ENCODE data around the gene CPEB2.

CPEB2 gene

GRCh38 chr4:15012017-15012788, 9.9 kb downstream of the CPEB2 start:
- Histone ChIP-seq H3K4me3 (ENCODE audit: low read length) (no peak overlapping the region), H3K79me2 (ENCODE audit: control insufficient read depth, low read length) (peaks cover 2% of the 10 kb centered on the region), H3K27me3 (ENCODE audit: control insufficient read depth, low read length) (no peaks in the 10 kb centered on the region), H3K9me2 (replicated peaks; ENCODE audit: control insufficient read depth, low read length) (no peaks in the 10 kb centered on the region), H3K36me3 (ENCODE audit: control insufficient read depth, low read length) (peaks cover 10% of the 10 kb centered on the region), H4K20me1 (ENCODE audit: control insufficient read depth, insufficient read depth, low read depth, low read length) (no peaks in the 10 kb centered on the region), H3K4me1 (ENCODE audit: control insufficient read depth, low read length) (peaks cover 1% of the 10 kb centered on the region), H3F3A (ENCODE audit: control insufficient read depth, insufficient read depth) (peaks cover 3% of the 10 kb centered on the region; the same call in 1 of the 2 replicates), H3K4me2 (ENCODE audit: low read length) (no peak overlapping the region), H3K9me3 (ENCODE audit: control insufficient read depth, insufficient read depth, low read length) (no peaks in the 10 kb centered on the region), H3K27ac (ENCODE audit: low read depth, low read length) (no peak overlapping the region)
- TF ChIP-seq EZH2phosphoT487 (IDR thresholded peaks at IDR 0.05; ENCODE audit: borderline replicate concordance, low read length) (no peak), CTCF (IDR thresholded peaks at IDR 0.05; ENCODE audit: low read depth, low read length, poor library complexity, severe bottlenecking) (no peak)

GRCh38 chr4:15013585-15013984, 11.3 kb downstream of the CPEB2 start:
- no peaks in the 10 kb centered on the region for H3K79me2 ChIP-seq (ENCODE audit: control insufficient read depth, low read length)

GRCh38 chr4:15015170-15015569, 12.9 kb downstream of the CPEB2 start:
- no peaks in the 10 kb centered on the region for H3F3A ChIP-seq (ENCODE audit: control insufficient read depth, insufficient read depth)
- H3K36me3 ChIP-seq (ENCODE audit: control insufficient read depth, low read length), result peaks cover 10% of the 10 kb centered on the region
- H4K20me1 ChIP-seq (ENCODE audit: control insufficient read depth, insufficient read depth, low read depth, low read length), result no peaks in the 10 kb centered on the region
- H3K27ac ChIP-seq (ENCODE audit: low read depth, low read length), result no peak overlapping the region
- H3K4me2 ChIP-seq (ENCODE audit: low read length), result no peak overlapping the region
- H3K79me2 ChIP-seq (ENCODE audit: control insufficient read depth, low read length), result no peaks in the 10 kb centered on the region
- no peaks in the 10 kb centered on the region for H3K4me1 ChIP-seq (ENCODE audit: control insufficient read depth, low read length)
- no peaks in the 10 kb centered on the region for H3K27me3 ChIP-seq (ENCODE audit: control insufficient read depth, low read length)
- no peaks in the 10 kb centered on the region for H3K9me3 ChIP-seq (ENCODE audit: control insufficient read depth, insufficient read depth, low read length)
- H3K9me2 ChIP-seq (replicated peaks; ENCODE audit: control insufficient read depth, low read length), result no peaks in the 10 kb centered on the region
- TF ChIP-seq CTCF (IDR thresholded peaks at IDR 0.05; ENCODE audit: low read depth, low read length, poor library complexity, severe bottlenecking), result no peak
- no peak for TF ChIP-seq EZH2phosphoT487 (IDR thresholded peaks at IDR 0.05; ENCODE audit: borderline replicate concordance, low read length)
- no peak overlapping the region for H3K4me3 ChIP-seq (ENCODE audit: low read length)

More at GRCh38 chr4:15013585-15013984, 11.3 kb downstream of the CPEB2 start:
- Histone ChIP-seq H3K36me3 (ENCODE audit: control insufficient read depth, low read length) (peaks cover 10% of the 10 kb centered on the region), H4K20me1 (ENCODE audit: control insufficient read depth, insufficient read depth, low read depth, low read length) (no peaks in the 10 kb centered on the region), H3K27me3 (ENCODE audit: control insufficient read depth, low read length) (no peaks in the 10 kb centered on the region), H3K4me3 (ENCODE audit: low read length) (no peak overlapping the region), H3K4me1 (ENCODE audit: control insufficient read depth, low read length) (no peaks in the 10 kb centered on the region), H3K9me3 (ENCODE audit: control insufficient read depth, insufficient read depth, low read length) (no peaks in the 10 kb centered on the region), H3K4me2 (ENCODE audit: low read length) (no peak overlapping the region), H3K27ac (ENCODE audit: low read depth, low read length) (no peak overlapping the region), H3F3A (ENCODE audit: control insufficient read depth, insufficient read depth) (no peaks in the 10 kb centered on the region), H3K9me2 (replicated peaks; ENCODE audit: control insufficient read depth, low read length) (no peaks in the 10 kb centered on the region)
- no peak for TF ChIP-seq EZH2phosphoT487 (IDR thresholded peaks at IDR 0.05; ENCODE audit: borderline replicate concordance, low read length)
- TF ChIP-seq CTCF (IDR thresholded peaks at IDR 0.05; ENCODE audit: low read depth, low read length, poor library complexity, severe bottlenecking), result no peak
